CD4-positive, alpha-beta T cell treated with Interleukin-6 for 4 hours (primary cell): Measurements from ENCODE around the gene ADAMTSL2.

Experiments
- DNase-seq: peaks from one replicate; pipeline ENCODE4 v3.0.0-alpha.2; 2020; ENCODE audit warnings: mixed read lengths

Gene ADAMTSL2

DNA sequence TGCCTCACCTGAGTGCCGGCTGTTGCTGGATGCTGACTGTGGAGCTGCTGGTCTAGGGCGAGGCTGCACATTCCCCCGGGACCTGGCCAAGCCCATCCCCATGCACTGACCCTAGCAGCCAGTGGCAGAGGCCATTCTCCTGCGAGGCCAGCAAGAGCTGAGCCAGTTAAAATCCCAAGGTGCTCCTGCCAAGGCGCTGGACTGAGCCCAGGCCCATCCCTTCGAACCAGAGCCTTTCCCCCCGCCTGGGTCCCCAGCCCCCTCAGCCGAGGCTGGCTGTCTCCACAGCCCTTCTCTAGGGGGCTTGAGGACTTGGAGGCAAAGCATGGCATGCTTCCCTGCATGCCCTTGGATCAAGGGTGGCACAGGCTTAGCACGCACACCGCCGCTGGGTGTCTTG, 1.6 kb downstream of the ADAMTSL2 start:
- DNase-seq: no peak

DNA sequence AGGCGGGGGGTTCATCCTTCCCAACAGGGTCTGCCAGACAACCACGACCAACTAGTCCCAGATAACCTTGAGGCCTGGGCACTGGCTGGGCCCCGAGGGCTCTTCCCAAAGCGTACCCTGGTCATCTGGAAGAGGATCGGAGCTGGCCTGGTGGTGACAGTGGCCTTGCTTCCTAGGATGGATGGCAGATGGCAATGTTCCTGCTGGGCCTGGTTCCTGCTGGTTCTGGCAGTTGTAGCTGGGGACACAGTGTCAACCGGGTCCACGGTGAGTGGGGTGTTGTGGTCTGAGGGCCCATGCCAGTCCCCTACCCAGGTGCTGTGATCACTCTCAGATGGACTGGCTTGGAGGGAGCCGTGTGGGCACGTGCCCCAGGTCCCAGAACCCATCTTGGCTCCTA, 2.0 kb downstream of the ADAMTSL2 start:
- DNase-seq: no peak

DNA sequence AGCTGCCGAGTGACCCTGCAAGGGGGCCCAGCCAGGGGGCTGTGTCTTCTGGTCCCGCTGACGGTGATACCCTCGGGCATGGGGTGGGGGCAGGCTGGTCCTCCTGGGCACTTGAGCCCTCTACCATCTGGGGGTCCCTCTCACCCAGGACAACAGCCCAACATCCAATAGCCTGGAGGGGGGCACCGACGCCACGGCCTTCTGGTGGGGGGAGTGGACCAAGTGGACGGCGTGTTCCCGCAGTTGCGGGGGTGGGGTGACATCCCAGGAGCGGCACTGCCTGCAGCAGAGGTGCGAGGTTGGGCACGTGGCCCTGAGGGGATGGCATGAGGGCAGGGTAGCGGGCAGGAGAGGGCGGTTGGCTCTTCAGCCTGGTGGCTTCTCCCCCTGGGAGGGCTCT, 2.8 kb downstream of the ADAMTSL2 start:
- DNase-seq: no peak

DNA sequence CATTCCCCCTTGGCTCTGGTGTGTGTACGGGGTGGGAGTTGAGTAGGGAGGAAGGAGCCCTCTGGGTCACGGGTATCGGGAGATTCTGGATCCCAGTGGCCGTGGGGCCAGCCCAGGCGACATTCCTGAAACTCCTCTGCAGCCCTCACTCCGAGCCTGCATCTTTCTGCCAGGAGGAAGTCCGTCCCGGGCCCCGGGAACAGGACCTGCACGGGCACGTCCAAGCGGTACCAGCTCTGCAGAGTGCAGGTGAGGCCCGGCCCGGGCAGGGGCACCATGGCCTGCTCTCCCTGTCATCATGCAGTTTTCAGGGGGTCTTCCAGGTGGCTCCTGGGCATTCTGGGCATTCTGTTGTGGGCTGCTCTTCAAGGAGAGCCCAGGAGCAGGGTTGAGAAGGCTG, 3.7 kb downstream of the ADAMTSL2 start:
- no peak for DNase-seq

DNA sequence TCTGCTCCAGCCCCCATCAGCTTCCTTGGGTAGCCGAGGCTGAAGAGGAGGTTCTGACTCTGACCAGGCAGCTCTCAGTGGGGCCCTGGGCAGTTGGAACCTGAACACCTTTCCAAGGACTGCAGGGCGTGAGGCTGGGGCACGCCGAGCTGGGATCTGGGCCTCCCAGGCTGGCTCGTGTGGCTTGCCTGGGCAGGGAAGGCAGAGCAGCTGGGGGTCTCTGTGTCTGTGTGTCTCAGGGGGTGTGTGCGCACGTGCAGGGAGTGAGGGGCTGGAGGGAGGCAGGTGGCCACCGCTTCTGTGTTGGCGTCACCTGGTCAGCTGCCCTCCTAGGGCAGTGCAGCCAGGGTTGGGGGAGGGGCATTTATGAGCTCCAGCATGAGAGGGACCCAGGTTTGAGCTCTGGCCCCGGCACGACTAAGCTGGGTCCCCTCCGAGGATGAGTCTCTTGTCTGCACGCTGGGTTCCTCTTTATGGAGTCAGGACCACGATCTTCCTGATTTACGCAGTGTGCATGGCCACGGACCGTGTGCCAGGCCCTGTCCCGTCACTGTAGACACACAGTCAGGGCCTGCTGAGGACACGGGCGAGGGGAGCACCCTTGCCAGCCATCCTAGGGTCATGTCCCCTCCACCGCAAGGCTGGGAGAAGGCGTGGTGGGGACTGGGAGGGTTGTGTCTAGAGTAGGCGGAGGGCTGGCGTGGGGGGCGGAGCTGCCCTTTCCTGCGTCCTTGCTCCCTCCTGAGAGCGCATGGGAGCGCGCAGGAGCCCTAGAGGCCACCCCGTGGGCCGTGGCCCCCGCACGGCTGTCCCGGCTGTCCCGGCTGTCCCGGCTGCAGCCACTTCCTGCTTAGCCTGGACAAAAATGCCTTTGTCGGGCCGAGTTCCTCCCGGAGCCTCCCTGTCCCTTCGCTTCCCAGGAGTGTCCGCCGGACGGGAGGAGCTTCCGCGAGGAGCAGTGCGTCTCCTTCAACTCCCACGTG, 4.6 kb downstream of the ADAMTSL2 start:
- no peak for DNase-seq

DNA sequence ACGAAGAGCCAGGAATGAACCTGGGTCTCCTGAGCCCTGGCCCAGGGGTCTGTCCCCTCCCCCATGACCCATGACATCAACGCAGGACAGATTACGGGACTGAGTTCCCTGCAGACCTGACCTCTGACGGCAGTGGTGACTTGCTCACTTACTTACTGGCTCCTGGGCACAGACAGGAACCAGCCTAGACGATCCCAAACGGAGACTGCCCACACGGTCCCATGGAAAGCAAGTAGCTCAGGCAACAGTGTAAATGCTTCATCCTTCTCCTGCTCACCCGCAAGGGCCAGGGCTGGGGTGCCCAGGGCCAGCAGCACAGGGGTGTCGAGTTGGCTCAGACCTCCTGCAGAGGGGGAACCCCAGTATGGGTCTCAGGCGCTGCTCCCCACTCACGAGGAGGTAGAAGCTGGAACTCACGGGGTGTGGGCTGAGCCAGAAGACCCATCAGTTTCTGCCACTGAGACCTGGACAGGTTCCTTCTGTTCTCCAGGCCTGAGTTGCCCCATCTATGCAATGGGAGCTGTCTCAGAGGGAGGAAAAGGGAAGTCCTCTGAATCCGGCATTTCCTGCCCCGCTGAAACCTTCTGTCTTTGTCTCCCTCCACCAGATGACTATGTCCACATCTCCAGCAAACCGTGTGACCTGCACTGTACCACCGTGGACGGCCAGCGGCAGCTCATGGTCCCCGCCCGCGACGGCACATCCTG, 5.6 kb downstream of the ADAMTSL2 start:
- DNase-seq: no peak

DNA sequence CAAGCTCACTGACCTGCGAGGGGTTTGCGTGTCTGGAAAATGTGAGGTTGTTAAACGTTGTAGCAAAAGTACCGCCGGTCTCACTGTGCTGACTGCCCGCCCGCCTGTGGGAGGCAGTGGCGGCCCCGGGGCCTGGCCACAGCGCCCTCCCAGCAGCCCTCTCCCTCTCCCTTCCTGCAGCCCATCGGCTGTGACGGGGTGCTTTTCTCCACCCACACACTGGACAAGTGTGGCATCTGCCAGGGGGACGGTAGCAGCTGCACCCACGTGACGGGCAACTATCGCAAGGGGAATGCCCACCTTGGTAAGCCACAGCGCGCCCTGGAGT, 6.2 kb downstream of the ADAMTSL2 start:
- no peak for DNase-seq

DNA sequence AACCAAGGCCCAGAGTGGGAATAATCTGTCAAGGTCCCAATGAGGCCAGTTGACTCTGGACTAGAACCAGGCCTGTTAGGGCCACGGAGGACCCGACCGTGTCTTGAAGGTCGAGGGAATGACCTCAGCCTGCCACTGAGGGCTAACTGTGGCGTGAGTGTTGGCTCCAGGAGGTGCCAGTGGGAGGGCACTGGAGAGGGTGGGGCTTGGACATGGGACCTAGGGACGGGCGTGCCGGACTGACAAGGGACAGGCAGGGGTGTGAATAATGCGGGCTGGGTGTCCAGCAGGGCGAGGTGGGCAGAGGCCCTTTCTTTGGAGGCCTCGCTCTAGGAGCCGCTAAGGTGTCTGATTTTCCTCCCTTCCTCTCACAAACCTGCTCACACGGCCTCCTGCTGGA, 7.5 kb downstream of the ADAMTSL2 start:
- no peak for DNase-seq

DNA sequence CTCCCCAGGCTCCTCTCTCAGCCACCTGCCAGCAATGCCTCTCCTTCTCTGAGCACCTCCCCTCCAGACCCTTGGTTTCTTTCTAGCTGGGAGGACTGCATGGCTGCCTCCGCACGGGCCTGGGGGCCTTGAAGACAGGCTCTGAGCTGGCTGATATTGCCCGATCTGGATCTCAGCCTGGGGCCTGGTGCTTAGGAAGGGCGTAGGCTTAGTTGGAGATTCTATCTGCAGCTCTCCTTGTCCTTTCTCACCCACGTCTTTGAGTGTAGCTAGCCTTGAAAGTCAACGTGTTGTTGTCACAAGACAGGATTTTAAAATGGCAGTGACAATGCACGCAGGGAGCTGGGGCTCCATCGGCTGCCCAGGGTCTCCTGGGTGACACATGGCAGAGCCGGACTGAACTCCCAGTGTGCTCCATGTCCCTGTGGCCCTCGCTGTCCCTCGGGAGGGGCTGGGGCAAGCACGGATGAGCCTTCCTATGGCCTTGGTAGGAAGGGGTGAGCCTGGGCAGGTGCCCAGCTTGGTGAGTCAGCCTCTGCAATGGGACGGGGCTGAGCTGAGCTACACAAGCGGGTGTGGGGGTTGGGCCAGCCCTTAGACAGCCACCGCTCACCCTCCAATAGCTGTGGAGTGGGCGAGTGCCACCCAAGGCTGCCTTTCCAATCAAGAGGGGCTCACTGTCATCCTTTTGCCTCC, 9.4 kb downstream of the ADAMTSL2 start:
- no peak for DNase-seq

DNA sequence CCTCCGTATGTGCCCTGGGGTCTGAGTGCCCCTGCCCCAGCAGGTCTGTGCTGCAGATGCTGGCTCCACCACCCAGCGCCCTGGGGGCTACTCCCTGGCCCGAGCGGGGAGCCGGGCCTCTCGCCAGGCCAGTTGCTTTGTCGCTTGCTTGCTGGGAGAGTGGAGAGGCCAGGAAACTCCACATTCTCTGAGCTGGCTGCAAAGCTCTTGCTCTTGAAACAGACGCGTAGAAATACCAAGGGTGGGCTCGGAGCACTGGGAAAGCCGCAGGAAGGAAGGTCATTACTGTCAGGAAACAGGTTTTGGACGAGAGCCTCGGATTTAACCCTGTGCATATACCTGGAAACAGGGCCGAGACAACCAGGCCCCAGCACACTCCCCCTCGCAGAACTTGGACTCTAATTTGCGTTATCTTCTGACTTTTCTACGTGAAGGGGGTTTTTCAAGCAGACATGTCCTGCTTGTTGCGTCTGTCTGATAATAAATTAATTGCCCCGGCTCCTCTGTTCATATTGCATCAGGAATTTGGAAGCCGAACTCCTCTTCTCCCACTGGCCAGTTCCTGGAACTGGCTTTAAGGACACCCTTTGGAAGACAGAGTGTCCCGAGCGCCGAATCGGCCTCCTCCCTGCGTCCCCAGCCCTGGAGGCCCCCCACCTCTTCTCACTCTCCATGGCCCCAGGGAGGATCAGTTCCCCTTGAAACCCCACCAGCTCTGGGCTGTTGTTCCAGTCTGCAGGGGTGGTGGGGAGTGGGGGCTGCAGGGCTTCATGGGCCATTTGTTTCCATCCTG, 11.2 kb downstream of the ADAMTSL2 start:
- DNase-seq: no peak

DNA sequence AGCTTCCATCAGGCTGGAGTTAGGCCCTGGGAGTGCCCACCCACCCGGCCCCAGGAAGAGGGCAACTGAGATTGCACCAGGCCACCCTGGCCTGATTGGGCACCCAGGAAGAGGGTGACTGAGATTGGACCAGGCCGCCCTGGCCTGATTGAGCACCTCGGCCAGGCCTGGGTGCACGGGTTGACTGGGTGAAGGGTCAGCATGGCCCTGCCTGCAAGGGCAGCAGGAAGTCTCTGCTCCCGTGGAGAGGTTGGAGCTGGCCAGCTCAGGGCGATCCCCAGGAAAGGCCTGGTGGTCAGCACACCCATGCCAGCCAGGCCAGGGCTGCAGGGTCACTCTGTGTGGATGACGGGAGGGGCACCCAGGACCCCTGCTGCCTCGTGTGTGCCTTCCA, 11.8 kb downstream of the ADAMTSL2 start:
- no peak for DNase-seq

DNA sequence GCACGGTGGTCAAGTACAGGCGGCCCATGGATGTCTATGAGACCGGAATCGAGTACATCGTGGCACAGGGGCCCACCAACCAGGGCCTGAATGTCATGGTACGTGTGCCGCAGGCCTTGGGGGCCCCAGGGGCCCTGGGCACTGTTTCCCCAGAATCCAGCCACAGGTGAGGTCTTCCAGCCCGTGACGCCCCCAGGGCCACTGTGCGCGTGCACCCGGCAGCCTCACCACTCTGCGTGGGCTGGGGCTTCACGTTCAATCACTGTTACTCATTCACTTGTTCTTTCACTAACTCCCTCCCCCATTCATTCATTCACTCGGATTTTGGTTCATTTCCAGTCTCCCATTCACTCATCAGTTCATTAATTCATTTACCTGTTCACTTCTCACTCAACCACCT, 12.6 kb downstream of the ADAMTSL2 start:
- no peak for DNase-seq

DNA sequence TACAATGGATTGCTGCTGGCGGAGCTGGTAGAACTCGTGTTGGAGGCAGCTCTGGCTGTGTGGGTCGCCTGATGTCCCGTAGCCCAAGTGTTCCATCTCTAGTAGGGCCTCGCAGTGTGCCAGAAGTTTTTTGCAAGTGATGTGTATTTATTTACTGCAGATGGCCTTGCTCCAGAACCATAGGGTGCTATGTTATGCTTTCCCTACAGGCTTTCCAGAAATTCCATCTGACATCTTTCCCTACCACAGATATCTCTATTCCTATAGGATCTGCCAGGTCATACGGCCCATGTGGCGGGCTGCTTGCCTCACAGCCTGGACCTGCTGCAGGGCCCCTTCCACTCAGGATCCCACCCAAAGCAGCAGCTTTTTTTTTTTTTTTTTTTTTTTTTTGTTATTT, 16.9 kb downstream of the ADAMTSL2 start:
- no peak for DNase-seq

DNA sequence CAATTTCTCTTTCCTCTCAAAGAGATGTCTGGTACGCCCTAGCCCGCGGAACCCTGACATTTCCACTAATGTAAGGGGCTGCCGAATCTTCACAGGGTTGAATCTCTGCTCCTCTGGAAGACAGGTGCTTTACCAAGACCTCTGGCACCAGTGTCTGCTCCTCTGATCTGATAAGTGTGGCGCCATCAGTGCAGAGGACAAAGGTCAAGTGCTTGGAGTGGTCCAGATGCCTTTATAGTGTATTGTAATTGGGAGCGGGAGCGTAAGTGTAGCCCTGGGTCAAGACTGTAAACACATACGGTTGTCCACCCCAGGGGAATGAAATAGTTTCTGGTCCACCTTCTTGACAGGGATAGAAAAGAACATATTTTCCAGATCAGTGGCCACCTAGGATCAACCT, 17.7 kb downstream of the ADAMTSL2 start:
- DNase-seq: no peak

DNA sequence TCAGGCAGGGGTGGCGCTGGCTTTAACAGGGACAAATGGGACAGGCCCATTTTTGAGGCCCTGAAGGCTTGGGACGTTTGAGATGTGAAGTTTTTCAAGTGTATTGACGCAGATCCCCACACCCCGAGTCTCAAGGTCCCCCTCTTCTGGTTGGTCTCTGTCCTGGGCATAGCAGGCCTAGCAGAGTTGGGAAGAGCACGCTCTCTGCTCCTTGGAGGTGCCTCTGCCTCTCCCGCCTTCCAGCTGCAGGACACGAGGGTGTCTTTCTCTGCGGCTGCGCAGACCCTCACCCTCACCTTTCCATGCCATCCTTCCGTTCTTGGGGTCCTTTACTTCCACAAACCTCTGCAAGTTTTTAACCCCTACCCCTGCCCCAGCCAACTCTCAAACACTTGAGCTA, 18.6 kb downstream of the ADAMTSL2 start:
- DNase-seq: no peak

DNA sequence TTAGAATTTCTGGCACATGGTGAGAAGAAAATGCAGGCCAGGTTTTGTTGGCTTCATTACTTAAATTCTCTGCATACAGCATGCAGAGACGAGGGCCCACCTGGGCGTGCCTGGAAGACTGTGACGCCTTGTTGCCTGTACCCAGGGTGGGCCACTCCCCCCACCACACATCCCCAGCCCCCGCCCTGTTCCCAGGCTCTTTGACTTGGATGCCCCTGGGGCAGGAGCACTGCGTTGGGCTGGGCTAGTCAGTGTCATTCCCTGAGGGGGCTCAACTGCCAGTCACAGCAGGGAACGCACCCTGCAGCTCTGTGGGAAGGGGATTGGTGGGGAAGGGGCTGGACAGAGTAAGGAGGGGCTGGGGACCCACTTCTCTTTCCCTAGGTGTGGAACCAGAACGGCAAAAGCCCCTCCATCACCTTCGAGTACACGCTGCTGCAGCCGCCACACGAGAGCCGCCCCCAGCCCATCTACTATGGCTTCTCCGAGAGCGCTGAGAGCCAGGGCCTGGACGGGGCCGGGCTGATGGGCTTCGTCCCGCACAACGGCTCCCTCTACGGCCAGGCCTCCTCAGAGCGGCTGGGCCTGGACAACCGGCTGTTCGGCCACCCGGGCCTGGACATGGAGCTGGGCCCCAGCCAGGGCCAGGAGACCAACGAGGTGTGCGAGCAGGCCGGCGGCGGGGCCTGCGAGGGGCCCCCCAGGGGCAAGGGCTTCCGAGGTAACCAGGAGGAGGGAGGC, 19.6 kb downstream of the ADAMTSL2 start:
- DNase-seq: no peak

DNA sequence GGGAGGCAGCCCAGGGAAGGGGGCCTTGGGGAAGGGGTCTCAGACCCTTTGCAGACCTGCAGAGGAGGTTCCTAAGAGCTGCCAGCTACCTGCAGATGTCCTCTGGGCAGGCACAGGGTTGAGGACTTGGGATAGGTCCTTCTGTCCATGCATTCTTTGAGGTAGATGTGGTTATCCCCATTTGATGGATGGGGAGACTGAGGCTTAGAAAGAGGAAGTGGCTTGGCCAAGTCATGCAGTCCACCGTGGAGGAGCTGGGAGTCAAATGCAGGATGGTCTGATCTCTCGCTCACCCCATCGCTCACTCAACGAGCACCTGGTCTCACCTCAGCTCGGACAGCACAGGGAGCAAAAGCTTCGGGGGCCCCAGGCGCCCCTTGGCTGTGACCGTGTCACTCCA, 20.2 kb downstream of the ADAMTSL2 start:
- DNase-seq: no peak

DNA sequence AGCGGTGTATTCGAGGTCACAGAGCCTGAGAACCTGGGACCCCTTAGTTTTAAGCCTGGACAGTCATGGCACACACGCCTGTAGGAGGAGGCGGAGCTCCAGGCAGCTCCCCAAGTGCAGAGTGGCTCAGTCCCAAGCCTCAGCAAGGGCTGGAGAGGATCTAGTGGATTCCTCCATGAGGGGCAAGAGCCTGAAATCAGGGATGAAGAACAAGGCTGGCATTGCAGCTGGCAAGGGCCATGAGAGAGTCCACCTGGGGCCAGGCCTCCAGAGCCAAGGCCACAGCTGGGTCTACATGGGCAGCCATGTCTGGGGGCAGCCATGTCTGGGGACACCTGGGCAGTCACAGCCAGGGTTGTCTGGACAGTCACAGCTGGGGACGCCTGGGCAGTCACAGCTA, 21.9 kb downstream of the ADAMTSL2 start:
- no peak for DNase-seq

DNA sequence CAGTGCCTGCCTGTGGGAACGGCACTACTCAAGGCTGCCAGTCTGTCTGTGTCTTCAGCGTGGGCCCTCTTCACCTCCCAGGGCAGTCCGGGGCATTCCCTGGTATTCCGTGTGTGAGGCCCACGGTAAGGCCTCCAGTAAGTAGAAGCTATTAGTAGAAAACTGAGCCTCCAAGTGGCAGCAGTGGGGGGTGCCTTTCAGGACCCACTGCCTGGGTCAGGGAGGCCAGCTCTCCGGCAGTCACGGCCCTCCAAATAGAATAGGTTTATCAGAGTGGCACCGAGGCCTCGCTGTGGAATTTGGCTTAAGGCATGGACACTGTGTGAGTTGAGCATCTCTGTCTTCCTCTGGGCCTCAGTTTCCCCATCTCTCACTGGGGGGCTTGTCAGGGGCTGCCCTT, 23.1 kb downstream of the ADAMTSL2 start:
- no peak for DNase-seq

DNA sequence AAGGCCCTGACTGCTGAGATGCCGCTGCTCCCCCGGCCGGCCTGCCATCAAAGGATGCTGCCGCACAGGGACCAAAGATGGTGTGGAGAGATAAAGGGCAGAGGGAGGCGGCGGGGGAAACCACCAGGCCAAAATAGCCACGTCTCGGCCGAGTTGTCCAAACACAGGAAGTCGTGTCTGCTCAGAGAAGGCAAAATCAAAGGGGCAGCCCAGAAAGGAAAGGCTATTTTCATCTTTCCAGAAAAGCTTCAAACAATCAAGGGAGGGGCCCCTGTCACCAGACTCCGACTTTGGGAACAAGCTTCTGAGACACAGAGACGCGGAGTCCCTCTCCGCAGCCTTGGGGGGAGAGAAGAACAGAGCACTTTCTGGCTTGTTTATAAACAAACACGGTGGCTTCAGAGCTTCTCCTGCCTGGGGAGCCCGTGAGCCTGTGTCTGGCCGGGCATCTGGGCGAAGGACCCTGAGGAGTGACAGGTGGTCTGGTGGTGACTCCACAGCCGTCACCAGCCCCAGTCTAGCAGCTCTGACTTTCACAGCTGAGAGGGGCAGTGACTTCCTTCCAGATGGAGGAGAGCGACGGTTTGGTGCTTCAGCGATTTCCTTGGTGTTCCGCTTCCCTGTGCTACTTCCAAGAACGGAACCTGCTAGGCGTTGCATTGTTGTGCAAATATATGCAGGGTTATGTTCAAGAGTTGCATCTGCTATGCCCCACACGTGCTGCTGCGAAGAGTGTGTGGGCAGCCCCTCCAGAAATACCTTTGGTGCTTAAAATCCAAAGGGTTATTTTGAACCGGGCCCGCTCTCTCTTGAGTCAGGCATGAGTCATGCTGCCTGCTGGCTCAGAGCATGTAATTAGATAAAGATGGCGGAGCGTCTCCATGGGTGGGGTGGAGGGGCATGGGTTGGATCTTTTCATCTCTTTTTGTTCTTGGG, 24.0 kb downstream of the ADAMTSL2 start:
- no peak for DNase-seq

DNA sequence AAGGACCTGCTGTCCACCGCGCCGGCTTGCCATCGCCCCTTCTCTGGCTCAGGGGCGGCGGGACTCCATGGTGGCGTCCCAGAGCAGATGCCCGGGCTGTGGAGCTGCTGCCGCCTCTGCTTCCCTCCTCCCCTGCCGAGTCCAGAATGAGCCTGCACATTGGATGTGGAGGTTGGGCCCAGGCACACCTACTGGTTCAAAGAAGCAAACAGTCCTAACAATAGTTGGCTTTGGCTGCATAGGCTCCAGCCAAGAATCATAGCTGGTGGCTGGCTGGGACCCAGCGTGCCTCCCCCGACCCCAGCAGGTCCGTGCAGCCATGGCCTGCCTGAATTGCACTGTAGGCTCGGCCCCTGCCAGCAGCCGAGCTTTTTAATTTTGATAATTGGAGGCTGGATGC, 25.8 kb downstream of the ADAMTSL2 start:
- no peak for DNase-seq
